GM18907 (cell line): ENCODE measurements around the gene AACS.

ENCODE experiments used
- ATAC-seq: cut with Tn5 transposase; IDR thresholded peaks from one replicate; pipeline ENCODE4 v1.9.1; 2021; ENCODE audit warnings: mild to moderate bottlenecking, moderate library complexity; ENCODE audit not compliant: unreplicated experiment

Gene AACS

DNA sequence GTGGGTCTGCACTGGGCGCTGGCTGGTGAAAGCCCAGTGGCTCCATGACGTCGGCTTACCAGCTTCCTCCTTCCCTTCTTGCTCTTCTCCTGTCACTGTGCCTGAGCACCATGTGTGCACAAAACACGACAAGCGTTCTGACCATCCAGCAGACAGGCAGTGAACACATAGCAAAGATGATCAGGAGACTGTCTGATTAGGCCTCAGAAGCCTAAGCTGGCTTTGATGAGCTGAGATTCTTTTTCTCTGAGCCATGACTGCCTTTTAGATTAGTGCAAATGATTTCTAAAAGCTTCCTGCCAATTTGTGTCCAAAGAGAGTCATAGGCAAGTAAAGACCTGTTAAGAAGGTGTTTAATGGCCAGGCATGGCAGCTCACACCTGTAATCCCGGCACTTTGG, 83.1 kb downstream of the AACS start:
- no peak for ATAC-seq

DNA sequence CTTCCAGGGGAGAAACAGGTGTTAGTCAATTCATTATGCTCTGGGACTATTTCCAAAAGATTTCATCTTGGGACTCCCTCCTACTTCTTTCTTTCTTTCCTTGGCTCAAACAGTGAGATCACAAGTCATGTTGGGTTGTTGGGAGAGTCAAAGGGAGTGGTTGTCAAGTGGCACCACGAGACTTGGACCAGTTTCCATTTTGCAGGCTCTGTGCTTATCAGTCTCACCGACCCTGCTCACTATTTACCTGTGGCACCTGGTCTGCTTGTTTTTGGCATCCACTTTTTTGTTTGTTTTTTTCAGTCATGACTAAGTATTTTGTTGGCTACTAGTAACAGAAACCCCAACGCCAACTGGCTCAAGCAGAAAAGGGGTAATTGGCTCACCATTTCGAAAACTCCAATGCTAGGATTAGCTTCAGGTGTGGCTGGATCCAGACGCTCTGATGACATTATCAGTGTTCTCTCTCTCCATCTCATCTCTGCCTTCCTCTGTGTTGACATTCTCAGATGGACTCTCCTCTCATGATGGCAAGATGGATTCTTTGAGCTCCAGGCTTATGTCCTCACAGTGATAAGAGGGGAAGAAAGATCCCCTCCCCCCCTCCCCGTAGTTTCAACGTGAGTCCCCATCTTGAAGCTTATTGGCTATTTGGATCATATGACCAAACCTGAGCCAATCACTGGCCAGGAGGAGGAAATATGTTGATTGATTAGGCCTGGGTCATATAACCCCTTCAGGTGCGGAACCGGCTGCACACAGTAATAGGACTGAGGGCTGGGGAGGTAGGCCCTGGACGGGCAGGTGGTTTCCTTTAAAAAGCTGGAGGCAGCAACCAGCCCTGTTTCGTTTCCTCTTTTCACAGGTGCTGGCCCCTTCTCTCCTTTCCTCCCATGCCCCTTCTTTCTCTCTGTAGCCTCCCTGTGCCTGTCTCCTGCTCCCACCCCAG, 84.2 kb downstream of the AACS start:
- ATAC-seq, result peak; percentile 97

DNA sequence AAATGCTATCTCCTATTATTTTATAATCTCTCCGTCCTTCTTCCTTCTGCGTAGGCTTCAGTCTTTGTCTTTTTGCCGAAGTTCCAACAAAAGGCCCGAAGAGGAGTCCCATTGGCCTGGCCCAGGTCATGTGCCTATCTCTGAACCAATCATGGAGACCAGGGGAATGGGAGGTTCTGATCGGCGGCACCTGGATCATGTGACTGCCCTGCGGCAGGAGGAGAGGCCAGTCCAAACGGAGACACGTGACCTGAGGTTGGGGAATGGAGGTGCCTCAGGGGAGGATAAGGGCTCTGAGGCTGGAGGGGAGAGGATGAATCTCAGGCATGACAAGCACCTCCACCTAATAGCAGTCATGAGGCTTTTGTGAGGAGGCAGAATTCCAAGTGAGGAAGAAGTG, 86.0 kb downstream of the AACS start:
- ATAC-seq, result no peak

DNA sequence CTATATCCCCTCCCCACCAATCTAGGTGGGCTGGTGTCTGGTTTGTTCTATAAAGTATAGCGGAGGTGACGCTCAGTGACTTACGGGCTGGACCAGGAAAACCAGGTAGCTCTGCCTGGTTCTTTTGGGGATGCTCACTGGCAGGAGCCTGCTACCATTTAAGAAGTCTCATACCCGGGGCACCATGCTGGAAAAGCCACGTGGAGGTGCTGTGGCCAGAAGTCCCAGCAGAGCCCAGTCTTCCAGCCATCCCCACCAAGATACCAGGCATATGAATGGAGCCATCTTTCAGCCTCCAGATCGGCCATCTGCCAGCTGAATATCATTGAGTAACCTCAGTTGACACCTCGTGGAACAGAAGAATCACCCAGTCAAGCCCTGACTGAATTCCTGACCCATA, 87.2 kb downstream of the AACS start:
- no peak for ATAC-seq

DNA sequence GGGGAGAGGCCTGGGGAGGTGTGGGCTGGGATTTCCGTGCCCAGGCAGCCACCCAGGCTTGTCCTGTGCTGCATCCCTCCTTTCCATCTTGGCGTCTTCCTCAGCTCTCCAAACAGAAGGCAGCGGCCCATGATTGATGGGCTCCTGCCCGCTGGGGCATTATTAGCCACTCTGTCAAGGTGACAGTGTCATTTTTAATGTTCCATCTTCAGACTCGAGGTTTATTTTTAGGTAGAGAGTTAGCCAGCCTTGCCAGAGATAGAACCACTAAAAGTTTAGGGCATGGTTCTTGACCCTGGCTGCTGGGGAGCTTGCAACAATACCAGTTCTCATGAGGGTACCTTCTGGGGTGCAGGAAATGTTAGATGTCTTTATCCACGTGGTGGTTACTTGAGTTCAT, 90.1 kb downstream of the AACS start:
- ATAC-seq, result no peak

DNA sequence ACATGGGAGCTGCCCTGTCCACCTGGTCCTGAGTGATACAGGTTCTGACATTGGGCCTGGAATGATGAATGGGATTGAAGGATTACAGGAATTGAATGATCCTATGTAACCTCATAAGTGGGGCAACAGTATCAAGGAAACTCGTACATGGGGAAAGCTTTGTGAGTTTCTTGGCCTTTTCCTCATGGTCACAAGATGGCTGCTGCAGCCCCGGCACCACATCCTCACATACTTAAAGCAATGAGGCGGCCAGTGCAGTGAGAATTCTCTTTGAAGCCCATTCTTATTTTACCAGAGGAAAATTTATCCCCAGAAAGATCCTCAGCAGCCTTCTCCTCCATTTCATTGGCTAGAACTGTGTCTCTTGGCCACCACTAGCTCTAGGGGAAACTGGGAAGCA, 91.9 kb downstream of the AACS start:
- no peak for ATAC-seq

DNA sequence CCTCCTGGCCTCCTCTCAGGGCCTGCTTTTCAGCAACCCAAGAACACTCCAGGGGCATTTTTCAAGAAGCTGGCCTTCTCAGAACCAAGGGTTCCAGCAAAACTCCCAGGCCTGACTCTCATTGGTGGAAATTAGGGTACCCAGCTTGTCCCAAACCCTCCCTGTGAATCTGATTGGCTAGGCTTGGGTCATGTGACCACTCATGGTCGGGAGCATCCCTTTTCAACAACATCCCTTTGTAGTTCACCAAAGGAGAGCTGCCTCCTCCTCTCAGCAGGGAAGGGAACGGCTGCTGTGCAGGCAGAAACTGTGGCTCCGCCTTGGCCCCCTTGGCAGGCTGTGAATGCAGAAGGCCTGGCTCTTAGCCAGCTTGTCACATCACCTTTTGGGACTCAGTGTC, 94.5 kb downstream of the AACS start:
- ATAC-seq, result no peak

DNA sequence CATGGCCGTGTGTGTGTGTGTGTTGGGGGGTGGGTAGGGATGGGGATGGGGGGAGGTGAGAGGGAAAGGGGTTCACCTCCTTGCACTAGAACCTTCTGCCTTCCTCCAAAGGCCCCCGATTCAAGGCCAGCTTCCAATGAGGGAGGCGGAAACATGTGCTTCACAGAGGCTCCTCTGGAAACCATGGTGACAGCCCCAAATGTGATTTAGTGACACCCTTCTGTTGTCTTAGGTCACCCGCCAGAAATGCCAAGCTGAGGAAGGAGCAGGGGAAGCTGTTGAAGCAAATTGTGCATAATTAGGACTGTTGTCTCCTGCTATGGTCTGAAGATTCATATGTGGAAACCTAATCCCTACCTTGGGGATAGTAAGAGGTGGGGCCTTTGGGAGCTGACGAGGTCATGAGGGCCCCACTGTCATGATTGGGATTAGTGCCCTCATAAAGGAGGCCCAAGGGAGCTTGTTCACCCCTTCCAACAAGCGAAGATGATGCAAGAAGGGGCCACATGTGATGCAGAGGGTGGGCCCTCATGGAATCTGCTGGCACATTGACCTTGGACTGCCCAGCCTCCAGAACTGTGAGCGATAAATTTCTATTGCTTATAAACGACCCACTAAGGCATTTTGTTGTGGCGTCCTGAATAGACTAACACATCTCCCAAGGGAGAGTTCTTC, 95.2 kb downstream of the AACS start:
- no peak for ATAC-seq

DNA sequence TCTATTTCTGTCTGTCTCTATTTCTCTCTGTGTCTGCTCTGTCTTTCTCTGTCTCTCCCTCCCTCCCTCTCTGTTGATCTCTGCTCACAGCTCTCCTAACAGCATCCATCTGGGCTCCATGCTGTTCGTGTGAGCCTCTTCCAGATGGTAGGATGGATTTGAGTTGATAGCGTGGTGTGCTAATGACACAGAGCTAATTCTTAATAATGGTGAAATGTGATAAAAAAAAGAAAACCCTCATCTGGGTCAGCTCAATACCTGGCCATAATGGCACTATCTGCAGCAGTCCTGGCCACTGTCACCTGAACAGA, 96.4 kb downstream of the AACS start:
- no peak for ATAC-seq

DNA sequence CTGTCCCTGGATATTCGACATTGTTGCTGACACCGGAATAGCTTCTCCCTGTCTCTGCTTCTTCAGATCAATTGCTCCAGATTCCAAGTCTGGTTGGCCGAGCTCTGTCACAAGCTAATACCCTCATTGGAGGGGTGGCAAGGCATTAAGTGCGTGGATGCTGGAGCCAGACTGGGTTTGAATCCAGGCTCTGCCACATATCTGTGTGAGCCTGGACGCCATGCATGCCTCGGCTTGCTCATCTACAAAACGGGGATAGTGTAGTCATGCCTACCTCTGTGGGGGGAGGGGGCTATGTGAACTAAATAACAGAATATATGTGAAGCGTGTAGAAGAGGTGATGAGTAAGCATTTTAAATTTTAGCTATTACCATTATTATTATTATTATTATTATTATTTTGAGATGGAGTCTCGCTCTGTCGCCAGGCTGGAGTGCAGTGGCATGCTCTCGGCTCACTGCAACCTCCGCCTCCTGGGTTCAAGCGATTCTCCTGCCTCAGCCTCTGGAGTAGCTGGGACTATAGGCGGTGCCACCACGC, 97.3 kb downstream of the AACS start:
- ATAC-seq, result no peak

DNA sequence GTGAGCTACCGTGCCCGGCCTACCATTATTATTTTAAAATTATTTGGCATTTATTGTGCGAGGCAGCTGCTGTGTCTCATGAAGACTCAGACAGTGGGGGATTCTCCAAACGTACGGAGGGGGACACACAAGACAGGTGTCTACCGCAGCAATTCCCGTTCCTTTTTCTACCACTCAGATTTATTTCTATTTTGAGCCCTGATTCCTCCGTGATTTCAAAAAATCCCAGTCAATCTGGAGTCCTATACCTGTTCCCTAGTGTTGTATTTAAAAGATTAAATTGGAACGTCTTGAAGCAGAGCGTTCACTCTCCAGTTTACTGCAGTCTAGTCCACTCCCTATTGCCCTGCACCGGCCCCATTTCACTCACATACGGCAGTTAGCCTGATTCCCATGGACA, 97.9 kb downstream of the AACS start:
- no peak for ATAC-seq

DNA sequence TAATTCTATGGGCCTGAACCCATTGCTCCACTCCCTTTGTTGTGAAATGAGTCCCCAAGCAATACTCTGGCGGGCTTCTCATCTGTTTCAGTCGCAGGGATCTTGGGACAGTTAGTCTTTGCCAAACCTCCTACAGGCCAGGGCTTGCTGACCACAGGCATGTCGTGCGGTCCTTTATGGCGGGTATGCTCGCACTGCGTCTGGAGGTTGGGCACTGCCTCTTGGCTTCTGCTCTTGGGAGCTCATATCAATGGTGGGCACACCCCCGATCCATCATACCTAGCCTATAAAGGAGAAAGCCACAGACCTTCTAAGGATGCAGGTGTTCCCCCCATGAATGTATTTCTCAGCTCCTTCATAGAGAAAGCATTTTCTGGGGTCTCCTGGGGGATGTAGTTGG, 99.3 kb downstream of the AACS start:
- ATAC-seq, result no peak

DNA sequence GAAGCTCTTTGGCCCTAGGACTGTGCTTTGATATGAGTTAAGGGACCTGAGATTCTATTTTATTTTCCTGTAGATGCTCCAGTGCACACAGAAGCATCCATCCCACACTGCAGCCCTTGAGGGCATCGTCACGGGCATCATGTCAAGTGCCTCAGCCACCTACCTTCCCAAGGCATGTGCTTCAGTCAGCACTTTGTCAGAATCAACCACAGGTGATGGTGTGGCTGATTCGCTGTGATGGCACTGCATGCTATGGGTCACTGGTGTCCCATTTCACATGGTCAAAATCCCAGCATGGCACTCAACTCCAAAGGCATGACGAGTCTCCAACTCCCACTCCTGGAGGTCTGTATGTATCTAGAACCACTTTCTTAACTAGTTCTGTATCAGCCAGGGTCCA, 100.8 kb downstream of the AACS start:
- ATAC-seq, result no peak

DNA sequence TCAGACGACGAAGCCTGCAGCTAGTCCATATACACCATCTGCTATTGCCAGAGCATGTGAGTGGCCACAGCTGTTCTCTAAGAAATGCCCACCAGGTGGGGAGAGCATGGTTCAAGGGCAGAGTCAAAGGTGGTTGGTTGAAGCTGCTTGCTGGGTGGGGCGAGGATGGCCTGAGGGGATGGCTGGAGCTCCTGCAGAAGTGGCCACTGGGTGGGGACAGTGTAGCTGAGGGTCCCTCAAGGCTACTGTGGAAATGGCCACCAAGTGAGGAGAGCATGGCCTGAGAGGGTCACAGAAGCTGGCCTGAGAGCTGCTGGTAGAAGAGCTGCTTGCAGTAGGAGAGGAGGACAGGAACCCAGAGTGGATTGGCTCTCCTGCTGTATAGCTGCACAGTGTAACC, 102.4 kb downstream of the AACS start:
- ATAC-seq, result no peak

DNA sequence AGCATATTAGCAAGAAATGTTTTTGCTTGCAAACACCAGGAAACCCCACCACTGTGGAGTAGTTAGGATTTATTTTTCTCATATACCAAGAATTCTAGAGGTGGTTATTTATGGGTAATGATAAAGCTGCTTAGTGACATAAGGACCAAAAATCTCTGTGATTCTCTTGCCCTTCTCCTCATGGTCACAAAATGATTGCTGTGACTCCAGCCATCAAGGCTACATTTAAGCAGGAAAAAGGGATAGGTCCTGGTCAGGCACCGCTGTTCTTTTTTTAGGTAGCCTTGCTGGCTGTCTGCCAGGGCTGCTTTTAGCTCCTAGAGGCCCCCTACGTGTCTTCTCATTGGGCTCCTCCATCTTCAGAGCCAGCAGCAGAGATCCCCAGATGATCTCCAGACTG, 104.2 kb downstream of the AACS start:
- ATAC-seq, result no peak

DNA sequence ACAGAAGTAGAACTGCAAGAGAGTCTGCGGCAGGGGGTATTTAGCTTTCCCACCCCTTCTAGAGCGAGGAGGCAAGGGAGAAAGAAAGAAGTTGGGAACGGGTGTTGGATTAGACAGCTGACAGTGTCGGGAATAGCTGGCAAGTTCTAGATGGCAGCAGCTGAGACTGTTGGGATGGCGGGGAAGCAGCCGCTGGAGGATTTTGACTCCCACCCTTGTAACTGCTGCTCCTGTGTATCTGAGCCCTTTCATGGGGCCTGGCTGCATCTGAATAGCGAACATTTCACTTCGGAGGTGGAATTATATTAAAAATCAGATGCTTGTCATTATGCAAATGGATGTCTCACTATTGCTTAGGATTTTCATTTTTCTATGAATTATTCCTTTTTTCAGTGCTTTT, 104.6 kb downstream of the AACS start:
- ATAC-seq, result no peak

DNA sequence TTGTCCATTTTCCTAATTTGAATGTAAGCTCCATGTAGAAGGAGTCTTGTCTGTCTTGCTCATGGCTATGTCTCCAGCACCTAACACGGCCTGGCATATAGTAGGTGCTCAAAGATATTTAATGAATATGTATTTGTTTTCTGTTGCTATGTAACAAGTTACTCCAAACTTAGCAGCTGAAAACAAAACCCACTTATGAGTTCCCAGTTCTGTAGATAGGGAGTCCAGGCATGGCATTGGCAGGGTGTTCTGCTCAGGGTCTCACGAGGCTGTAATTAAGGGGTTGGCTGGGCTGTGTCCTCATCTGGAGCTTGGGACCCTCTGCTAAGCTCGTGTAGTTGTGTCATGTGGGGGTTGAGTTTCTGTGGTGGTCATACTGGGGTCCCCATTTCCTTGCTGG, 106.0 kb downstream of the AACS start:
- no peak for ATAC-seq

DNA sequence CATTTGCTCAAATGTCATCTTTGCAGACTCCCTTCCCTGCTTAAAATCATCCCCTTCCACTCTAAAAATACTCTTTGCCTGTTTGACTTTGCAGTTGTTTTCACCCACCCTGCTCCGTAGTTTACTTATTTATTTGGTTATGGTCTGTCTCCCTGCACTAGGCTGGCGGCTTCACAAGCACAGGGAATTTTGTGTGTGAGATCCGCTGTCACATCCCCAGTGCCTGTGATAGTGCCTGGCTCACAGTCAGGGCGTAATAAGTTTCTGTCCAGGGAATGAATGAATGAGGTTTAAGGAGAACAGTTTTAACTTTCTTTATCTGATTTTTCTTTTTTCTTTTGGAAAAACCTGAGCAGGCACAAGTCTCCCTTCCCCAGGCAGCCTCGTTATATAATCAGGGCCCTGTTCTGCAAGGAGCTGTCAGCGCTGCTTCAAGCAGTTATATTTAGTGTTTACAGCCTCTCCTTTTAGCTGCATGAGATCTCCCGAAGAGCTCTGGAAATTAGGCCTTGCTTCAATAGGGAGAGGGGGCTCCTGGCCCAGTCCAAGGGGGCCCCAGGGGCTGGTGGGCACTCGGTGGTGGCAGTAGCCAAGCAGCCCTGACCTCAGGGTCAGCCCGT, 107.1 kb downstream of the AACS start:
- ATAC-seq, result no peak

DNA sequence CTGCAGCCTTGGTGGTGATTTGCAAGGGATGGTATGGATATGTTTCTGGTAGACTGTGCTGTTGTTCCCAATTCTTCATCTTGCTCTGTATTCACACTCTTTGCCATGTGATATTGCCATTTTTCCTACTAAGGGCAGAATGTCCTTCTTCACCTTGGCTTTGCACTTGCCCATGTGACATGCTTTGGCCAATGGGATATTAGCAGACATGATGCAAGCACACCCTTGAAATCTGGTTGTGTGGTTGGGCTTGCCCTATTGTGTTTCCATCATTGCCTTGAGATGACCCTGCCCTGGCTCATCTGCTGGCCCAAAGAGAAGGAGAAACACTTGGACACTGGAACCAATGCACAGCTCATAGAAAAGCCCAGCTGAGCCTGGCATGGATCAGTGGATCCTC, 110.3 kb downstream of the AACS start:
- ATAC-seq, result no peak

DNA sequence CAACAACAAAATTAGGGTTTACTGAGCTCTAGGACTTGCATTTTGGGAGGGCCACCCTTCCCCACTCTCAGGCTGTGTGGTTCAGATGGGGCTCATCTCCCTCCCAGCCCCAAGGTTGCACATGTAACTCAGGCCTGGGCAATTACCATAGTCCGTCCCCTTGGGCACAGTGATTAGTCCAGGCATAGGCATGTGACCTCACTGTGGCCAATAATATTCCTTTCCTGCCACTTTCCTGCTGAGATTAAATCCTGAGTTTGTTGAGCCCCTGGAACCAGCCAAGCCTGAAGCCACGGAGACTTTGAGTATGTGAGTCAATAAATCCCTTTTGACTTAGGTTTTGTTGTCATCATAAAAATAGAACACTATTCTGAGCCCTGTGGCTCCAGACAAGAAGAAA, 113.0 kb downstream of the AACS start:
- ATAC-seq, result no peak

DNA sequence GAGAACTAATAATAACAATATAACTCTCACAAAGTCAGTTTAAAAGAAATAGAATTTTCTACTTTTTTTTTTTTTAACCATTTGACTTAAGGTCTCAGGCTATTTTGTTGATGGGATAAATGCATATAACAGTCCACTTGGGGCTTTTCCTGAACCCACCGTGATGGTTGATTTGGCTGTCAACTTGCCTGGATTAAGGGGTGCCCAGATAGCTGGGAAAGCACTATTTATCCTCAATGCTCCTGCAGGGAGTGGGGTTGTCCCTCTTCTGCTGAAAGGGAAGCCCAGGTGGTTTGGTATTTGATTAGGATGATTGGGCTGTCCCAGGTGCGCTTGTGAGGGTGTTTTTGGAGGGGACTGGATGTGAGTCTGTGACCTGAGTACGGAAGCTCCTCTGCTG, 114.9 kb downstream of the AACS start:
- ATAC-seq, result no peak

DNA sequence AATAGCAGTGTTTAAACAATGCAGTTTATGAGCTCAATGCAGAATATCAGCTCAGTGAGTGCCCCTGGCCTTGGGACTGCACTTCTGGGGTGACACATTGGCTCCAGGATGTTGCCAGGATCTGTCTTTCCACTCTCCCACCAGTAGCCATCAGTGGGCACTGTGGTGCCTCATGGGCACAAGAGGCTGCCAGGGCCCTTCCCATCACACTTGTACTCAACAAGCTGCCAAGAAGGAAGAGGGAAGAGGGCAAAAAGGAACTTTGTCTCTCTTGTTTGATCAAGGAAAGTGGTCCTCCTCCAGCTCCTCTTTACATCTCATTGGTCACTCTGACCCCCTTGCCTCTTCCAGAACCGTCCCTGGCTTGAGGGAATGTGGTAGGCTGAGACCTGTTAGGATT, 115.9 kb downstream of the AACS start:
- ATAC-seq, result no peak
